Measurements from ENCODE around the gene IGHMBP2.
"Not testable (repeated sequence)": the region's sequence is repeated elsewhere in the genome, so short reads cannot be mapped to it uniquely, and the experiment has no call there.

The IGHMBP2 gene

GRCh38 chr11:68973219-68973618, 69.5 kb downstream of the IGHMBP2 start:
- no peak for TF ChIP-seq CTCF (IDR thresholded peaks at IDR 0.05; ENCODE audit: insufficient read depth, missing control alignments)
- no peak for DNase-seq (ENCODE audit: insufficient read length, low spot score)
- FAIRE-seq: no peak

DNA sequence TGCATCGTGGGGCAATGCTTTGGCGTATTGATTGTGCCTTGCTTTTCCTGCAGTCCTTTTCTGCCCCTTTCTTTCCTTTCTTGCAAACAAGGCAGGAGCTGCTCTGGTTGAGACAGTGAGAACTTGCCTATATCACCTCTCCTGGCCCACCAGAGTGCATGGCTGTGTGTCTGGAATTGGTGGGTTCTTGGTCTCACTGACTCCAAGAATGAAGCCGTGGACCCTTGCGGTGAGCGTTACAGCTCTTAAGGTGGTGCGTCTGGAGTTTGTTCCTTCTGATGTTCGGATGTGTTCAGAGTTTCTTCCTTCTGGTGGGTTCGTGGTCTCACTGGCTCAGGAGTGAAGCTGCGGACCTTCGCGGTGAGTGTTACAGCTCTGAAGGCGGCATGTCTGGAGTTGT, 70.0 kb downstream of the IGHMBP2 start:
- not testable (repeated sequence) for DNase-seq (ENCODE audit: insufficient read length, low spot score); FAIRE-seq

GRCh38 chr11:68974421-68975194, 70.9 kb downstream of the IGHMBP2 start:
- no peak for FAIRE-seq
- no peak for DNase-seq (ENCODE audit: insufficient read length, low spot score)
- no peak for TF ChIP-seq CTCF (IDR thresholded peaks at IDR 0.05; ENCODE audit: insufficient read depth, missing control alignments)

DNA sequence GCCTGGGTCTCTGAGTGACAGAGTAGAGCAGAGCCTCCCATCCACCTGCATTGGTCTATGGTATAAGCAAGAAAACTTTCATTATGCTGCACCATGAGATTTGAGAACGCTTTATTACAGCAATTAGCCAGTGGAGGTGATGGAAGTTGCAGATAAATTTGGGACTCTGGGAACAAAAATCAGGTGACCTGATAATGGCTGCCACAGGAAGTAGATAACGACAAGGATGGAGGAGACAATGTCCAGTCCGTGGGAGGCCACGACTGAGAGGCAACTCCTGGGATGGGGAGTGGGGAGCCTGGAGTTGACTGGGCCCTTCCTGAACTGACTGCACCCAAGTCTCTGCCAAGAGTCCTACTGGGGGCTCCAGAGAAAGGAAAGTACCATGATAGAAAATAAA, 72.4 kb downstream of the IGHMBP2 start:
- FAIRE-seq: no peak
- DNase-seq (ENCODE audit: insufficient read length, low spot score): no peak
- no peak for TF ChIP-seq CTCF (IDR thresholded peaks at IDR 0.05; ENCODE audit: insufficient read depth, missing control alignments)

DNA sequence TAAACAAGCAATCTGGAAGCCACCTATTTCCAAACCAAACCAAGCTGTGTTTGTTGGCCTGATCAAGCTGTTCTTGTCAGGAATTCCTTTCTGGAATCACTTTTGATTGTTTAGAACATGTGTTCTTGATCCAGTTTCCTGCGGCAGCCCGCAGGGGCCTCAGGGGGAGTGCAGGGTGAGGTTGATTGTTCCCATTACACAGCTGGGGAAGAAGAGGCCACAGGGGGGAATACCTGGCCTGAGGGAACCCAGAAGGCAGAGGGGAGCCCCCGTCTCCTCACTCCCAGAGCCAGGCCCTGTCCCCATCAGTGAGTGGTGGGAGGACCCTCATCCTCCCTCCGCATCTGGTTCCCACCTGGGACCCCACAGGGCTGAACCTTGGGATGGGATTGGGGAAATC, 72.9 kb downstream of the IGHMBP2 start:
- DNase-seq (ENCODE audit: insufficient read length, low spot score): no peak
- FAIRE-seq: no peak
- no peak for TF ChIP-seq CTCF (IDR thresholded peaks at IDR 0.05; ENCODE audit: insufficient read depth, missing control alignments)

DNA sequence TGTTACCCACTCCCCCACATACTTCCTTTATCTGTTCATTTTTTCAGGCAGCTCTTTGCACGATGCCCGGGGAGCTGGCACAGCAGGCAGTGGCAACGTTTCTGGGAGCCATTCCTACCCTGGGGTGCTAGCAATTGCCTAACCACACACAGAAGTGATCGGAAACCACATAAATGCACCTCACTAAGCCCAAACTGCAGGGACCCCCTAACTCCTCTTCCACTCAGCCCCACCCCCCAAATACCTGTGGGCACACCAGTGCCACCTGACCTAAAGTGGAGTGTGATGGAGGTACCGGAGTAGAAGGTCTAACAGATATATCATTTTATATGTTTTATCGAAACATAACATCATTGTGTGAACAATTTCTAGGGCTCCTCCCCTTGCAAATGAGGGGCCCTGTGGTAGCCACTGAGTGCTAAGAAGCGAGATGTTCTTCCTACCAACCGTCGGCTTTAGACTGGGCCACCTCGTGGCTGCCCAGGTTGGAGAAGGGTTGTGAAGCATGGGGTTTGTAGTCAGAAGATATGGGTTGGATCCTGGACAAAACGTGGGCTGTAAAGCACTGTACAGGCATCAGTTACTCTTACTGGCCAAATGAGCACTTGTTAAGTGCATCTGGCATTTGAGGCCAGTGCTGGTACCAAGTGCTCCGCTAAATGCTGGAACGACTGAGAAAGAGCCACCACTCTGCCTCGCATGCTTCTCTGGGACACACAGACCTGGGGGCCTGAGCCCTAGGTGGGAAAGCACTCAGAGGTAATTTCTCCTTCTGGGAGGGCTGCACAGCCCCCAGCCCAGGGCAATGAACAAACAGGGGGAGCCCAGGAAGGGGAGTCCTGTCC, 74.3 kb downstream of the IGHMBP2 start:
- no peak for TF ChIP-seq CTCF (IDR thresholded peaks at IDR 0.05; ENCODE audit: insufficient read depth, missing control alignments)
- no peak for FAIRE-seq

DNA sequence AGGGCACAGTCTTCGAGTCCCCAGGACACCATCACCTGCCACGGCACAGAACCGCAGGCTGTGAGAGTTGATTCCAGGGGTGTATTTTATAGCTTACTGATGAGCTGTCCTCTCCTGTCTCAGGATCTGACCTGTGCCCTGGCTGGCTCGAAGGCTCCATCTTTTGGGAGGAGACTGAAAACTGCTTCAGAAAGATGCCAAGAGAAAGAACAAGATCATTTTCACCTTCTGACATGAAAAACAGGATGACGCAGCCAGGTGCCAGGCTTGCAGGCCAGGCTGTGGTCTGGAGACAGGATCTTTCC, 74.9 kb downstream of the IGHMBP2 start:
- no peak for FAIRE-seq
- DNase-seq (ENCODE audit: insufficient read length, low spot score): no peak
- no peak for TF ChIP-seq CTCF (IDR thresholded peaks at IDR 0.05; ENCODE audit: insufficient read depth, missing control alignments)

More for the DNA sequence above, 74.3 kb downstream of the IGHMBP2 start:
- no peak for DNase-seq (ENCODE audit: insufficient read length, low spot score)

Data from D721Med (cell line).